Activated CD4-positive, alpha-beta T cell treated with anti-CD3 and anti-CD28 coated beads, Interleukin-10, Interleukin-2, amounts not matched to agents 100 ng/mL and 50 ng/mL, durations not matched to agents 16 hours and 8 hours (primary cell): ENCODE results near the gene USP38.
"Not testable (repeated sequence)": the region's sequence is repeated elsewhere in the genome, so short reads cannot be mapped to it uniquely, and the experiment has no call there.

ENCODE experiments used
- DNase-seq: peaks from one replicate; pipeline ENCODE4 v3.0.0-alpha.2; 2020

USP38 gene

DNA sequence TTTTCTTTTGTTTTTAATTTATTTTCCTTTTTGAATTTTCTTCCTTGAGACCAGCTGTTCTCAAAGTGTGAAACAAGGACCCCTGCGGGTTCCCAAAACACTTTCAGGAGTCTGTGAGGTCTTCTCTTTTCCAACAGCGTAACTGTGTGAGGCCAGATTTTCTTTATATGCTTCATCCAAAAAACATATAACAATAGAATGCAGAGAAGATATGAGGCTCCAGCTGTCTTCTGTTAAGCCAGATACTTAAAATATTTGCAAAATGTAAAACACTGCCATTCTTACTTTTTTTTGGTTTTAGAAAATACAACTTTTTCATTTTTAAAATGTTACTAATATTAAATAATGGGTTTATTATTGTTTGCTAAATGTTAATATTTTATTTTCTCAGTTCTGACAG lies 27.8 kb downstream of the USP38 start:
- DNase-seq, result no peak

DNA sequence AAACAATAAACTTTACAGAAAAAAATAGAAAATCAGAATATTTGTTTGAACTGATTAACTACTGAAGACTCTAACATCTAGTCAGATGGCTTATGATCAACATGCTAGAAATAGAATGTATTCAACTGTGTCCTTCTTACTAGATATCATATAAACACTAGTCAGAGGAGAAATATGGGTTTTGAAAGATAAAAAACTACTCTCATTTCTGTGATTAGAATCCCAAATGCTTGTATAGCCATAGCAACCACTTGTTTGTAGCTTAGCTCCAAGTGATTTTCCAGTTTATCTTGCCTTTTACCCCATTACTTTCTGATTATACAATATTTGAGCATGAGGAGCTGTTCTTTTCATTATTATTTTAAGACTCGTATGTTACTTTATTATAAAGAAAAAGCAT lies 31.2 kb downstream of the USP38 start:
- DNase-seq, result no peak

DNA sequence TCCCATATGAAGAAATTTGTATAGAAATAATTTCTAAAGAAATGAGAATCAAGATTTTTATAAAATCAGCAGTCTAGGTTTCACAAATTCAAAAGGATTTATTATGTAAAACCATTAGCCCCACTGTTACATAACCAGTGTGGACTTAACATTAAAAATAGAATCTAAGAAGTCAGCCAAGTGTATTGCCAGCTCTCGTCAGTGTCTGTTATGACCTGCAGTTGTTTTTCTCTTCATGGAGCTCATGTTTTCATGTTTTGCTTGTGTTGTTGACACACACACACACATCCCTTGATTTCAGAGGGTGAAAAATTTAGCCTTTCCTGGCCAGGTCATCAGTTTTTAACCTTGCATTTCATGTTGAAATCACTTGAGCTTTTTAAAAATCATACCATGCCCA lies 39.5 kb downstream of the USP38 start:
- DNase-seq, result no peak

DNA sequence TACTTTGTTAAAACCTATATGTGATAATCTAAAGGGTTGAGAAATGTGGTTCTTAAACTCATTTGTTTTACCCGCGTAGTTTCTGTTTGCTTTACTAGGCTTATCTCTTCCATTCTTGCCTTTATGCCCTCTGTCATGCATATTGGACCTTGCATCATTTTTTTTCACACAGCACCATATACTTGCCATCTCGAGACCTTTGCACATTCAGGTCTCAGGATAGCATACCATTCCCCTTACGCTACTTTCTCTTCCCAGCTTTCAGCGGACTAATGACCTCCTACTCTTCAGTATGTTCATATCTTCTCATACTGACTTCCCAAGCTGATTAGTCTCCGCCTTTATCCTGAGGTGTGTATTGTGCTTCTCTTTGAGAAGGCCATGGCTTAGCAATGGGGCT lies 40.5 kb downstream of the USP38 start:
- DNase-seq, result no peak

DNA sequence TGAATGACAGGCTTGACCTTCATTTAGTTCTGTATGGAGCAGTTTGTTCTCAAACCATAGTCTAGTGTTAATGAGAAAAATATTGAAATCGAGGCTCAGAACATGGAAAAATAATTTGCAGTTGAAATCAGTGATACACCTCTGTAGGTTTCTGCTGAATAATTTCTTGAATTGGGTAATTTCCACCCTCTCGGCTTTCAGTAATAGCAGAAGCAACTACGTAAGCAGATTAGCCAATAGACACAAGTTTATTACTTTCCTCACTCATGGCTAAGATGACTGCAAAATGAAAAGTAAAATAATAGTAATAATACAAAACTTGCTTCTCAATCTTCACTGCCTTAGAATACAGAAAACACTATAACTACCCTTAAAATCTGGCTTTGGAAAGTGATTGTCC lies 46.0 kb downstream of the USP38 start:
- peak; percentile 37 for DNase-seq

DNA sequence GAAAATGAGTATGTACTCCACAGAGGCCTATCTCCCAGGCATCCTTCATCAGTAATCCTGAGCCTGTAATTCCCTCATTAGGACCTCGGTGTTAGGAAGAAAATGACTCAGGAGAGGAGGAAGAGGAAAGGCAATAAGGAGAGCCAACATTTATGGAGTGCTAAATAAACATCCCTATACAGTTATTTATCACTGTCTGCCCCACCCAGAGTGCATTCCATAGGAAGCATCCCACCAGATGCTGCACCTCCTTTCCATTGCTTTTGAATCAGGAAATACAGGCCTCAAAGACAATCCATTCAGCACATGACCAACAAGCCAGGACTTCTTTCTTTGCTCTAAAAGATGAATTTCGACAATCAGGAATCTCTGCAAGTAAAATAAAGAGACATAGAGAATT lies 47.6 kb downstream of the USP38 start:
- no peak for DNase-seq

DNA sequence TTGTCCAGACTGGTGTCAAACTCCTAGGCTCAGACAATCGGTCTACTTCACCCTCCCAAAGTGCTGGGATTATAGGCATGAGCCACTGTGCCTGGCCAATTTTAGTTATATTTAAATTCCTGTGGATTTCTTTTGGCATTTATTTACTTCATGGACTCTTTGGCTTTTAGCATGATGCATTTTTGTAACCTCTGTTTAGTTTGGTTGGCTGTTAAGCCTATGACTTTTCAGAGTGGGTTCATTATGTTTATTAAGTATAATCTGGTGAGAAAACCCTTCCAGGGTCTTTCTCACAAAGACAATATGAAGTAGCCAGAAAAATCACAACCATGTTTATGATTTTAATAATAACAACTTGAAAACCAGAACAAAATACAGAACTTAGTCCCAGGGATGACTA lies 49.4 kb downstream of the USP38 start:
- DNase-seq, result no peak

DNA sequence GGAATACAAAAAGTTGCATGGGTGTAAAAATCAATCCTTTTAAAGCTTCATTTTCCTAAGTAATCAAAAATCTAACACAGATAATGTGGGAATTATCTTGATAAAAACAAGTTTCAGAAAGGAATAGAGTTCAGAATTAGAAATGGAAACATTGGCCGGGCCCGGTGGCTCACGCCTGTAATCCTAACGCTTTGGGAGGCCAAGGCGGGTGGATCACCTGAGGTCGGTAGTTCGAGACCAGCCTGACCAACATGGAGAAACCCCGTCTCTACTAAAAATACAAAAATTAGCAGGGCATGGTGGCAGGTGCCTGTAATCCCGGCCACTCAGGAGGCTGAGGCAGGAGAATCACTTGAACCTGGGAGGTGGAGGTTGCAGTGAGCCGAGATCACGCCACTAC lies 52.5 kb downstream of the USP38 start:
- DNase-seq, result not testable (repeated sequence)

DNA sequence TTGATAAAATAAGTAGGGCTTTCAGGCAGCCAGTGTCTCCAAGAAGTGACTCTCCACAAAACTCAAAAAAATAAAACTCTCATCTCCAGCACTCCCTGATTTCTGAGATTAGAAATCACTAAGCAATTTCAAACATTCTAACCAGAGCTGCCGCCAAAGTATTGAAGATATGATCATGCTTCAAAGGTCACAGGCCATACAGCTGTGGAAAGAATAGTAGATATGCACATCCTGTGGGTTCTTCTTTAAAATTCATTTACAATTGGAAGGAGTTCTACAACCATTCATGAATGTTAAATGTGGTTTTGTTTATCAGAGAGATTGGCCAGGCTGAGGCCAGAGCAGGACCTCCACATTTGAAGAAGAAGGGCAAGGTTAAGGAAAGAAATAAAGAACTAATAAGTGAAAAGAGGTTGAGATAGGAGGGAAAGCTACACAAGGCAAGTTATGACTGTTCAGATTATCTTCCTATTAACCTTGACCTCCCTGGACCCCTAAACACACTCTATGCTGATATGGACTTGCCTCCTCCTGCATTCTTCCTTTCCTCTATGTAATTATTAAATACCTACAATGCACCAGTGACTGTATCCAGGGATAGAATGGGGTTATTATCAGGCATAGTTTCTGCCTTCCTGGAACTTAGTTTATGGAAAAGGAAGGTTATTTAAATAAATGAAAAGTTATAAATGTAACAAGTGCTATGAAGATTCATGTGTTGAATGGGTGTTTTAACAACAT lies 56.4 kb downstream of the USP38 start:
- DNase-seq, result no peak

DNA sequence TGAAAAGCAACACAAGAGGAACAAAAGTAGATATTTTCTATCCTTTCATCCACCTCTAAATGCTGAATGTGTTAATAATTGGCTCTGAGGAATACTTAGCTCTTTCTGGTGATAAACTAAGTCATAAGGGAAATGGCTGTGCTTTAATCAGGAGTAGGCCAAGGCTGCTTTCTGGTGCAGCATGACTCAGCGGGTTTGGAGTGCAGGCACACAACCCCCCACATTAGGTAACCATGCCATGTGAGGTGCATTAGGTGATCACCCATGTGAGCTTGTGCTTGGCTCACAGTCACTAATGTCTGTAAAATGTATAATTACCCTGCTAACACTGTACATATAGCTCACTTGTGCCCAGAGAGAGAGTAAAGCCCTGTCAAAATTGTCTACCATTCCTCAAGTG lies 57.2 kb downstream of the USP38 start:
- no peak for DNase-seq

DNA sequence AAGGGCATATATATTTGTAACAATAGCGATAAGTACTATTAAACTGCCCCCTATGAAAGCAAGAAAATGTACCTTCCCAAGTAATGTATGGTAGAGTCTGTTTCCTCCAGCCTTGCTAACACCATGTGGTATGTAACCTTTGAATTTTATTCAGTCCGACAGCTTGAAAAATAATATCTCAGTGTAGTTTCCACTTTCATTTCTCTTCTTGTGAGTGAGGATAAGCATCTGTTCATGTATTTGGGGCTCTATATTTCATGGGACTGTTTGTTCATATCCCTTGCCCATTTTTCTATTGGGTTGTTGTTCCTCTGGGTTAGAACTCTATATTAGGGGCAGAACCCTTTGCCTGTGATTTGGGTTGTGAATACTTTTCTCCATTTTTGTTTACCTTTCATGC lies 58.3 kb downstream of the USP38 start:
- DNase-seq, result no peak

DNA sequence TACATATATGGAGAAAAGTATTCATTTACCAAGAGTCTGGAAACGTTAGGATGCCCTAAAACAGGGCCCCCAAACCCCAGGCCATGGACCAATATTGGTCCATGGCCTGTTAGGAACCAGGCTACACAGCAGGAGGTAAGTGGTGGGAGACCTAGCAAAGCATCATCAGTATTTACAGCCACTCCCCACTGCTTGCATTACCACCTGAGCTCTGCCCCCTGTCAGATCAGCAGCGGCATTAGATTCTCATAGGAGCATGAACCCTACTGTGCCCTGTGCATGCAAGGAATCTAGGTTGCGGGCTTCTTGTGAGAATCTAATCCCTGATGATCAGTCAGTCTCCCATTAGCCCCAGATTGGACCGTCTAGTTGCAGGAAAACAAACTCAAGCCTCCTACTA lies 62.3 kb downstream of the USP38 start:
- DNase-seq, result no peak

DNA sequence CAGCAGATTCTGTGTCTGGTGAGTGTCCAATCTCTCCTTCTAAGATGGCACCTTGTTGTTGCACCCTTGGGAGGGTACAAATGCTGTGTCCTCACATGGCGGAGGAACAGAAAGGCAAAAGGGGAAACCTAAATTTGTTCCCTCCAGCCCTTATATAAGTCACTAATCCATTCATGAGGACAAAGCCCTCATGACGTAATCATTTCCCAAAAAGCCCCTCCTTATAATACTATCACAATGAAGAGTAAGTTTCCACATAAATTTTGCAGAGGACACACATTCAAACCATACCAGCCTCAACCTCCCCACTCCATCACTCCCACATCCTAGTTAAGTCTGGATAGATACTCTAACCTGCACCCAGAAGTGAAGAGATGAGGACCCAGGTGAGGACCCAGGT lies 63.1 kb downstream of the USP38 start:
- no peak for DNase-seq

DNA sequence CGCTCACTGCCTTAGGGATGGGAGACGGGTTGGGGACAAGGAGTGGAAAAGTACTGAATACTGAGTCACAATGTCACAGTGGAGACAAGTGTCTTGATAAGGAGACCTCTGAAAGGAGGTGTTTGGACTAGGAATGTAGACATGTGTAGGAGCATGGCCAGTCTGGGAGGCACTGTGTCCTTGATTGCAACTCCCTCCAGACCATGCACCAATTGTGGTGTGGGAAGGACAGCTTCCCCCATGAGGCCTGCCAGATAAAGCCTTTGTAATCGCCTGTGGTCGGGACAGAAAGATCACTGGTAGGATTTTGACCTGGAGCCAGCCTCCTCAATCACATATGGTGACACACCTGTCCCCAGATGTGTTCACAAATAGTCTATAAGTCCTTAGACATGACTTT lies 64.1 kb downstream of the USP38 start:
- DNase-seq, result no peak

DNA sequence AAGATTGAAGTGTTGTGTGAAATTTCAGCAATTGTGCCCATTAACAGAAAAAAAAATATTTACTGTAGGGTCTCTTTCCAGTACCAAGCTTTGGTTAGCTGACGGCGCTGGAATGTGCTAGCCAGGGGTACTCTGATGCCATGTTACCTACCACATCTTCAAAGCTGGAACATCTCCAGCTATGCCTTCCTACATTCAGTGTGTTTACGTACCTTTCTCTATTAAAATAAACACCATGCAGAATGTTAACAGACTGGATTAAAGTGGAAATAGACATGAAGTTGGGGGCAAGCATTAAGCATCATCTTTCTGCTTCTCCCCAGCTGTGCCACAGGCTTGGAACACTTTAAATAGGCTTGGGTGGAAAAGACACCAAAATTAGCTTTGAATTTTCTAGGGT lies 65.9 kb downstream of the USP38 start:
- DNase-seq, result no peak

DNA sequence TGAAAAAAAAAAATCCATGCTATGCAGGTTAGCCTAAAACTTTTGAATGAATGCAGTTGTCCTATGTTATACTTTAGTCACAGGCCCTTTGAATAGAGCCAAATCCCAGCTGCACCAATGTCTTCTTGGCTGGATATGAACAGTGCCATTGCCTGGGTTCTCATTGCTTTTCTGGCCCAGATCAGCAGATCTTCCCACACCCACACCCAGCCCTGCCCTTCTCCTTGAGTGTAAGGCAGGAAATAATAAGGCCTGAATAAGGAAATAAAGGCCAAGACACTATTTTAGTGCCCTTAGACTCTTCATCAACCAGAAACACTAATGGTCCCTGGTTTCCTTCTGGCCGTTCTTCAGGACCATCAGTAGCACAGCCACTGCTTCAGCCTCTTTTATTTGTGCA lies 66.6 kb downstream of the USP38 start:
- no peak for DNase-seq

DNA sequence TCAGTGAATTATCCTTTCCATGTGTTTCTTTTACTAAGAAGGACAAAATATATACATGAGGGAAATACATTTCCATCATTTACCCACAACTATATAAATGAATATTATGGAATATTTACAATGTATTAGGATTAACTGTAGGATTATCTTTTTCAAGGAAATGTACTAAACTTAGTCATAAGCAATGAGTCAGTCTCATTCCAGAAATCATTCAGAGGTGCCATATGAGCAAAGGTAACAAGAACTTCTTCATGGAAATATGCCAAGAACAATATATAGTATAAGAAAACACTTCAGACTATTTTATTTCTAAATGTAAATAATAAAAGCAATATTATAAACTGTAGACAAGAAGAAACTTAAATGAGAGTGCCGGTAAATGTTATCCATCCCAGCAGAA lies 67.1 kb downstream of the USP38 start:
- no peak for DNase-seq

DNA sequence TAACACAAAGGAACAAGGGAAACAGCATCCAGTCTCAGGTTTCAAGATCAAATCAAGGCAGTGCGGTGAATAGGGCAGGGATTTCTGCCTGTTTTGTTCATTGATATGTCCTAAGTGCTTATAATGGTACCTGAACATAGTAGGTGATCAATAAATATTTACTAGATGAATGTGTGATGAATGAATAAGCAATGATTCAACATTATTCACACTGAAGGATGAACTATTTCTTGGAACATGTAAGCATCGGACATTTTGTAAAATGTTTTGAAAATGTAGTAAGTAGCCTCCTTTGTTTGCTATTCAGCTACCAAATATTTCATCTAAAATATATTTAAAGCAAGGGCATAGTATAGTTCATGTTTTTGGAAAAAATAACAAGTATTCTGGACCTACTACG lies 67.8 kb downstream of the USP38 start:
- DNase-seq, result no peak

DNA sequence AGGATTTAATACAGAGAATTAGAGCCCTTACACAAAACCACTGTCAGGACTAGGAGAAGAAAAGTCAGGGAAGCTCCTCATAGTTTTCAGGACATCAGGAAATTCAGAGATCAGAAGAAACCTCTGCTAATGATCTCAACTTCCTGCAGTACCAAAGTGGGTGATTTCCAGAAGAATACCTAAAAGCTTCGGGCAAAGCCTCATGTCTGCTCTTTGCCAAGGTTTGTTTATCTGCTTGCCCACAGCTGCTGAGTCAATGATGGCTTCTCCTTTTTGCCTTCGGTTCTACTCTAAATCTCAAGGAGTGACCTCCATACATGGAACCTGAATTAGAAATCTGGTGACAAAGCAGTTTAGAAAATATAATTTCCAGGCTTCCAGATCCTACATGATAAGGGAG lies 68.4 kb downstream of the USP38 start:
- DNase-seq, result no peak

DNA sequence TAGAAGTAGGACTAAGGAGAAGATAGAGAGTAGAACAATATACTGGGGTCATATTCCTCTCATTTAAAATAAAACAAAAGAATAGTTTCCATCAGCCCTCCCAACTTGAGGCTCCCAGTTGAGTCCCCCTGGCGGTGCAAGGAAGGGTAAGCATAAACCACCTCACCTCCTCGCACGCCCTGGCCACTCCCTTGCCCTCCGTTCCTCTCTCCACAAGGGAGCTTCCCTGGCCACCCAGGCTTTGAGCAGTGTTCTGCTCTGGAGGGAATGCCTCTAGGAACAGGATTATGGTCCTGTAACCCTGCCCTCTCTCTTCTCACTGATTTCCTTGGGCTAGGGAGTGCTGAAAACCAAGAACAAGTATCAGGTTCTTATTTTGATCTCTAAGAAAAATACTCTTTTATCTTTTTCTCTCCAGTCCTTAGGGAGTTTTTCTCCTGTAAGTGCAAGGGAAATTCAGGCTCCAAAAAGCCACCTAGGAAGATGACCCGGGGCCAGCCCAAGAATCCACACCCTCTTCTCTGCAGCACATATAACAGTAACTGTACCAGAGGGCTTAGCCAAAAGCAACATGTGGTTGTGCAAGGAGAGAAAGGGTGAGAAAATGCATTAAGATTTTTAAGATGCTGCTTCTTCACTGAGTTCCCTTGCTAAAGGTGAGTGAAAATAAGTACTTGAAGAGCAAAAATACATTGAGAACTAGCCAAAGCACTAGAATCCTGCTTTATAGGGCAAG lies 69.9 kb downstream of the USP38 start:
- DNase-seq, result no peak

DNA sequence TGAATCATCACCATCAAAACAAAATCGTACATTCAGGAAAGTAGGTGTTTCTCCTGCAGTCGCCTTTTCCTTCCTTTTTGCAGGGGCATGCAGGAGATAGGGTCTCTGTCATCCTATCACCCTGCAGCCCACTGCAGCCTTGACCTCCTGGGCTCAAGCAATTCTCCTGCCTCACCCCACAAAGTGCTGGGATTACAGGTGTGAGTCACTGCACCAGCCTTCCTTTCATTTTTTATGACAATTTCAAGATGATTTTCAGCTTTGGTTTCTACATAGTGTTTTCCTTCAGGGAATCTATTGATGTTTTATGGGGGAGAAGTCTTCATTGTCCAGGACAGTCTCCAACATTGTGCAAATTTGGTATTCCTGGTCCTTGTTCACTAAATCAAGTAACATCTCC lies 71.7 kb downstream of the USP38 start:
- DNase-seq, result no peak

DNA sequence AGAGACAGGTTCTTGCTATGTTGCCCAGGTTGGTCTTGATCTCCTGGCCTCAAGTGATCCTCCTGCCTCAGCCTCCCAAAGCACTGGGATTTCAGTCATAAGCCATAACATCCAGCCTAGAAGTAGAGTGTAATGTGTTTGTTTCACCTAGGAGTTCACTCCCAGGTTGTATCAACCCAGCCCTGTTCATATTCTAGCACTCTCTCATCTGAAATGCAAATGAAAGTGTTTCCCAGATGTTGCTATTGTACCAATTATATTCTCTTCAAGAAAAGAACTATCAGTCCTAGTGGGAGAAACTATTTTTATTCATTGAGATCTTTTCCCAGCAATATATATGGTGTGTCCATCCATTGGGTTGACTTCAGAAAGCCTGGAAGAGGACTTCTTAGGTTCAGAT lies 72.6 kb downstream of the USP38 start:
- no peak for DNase-seq

DNA sequence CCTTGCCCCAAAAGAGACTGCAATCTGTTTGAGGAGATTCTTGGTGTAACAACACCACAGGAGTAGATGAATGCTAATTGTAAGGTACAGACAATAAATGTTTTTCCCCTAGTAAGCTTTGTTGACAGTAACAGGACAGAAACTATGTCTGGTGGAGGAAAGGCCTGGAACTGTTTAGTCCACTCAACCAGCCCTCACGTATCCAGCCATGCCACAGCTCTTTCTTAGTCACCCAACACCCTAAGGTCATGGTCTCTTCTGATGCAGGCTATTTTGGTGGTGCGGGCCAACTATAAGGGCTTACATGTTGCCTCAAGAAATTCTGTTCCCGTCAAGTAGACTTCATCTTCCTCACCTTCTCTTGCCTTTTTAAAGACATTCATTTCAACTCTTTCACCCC lies 76.0 kb downstream of the USP38 start:
- DNase-seq, result no peak

DNA sequence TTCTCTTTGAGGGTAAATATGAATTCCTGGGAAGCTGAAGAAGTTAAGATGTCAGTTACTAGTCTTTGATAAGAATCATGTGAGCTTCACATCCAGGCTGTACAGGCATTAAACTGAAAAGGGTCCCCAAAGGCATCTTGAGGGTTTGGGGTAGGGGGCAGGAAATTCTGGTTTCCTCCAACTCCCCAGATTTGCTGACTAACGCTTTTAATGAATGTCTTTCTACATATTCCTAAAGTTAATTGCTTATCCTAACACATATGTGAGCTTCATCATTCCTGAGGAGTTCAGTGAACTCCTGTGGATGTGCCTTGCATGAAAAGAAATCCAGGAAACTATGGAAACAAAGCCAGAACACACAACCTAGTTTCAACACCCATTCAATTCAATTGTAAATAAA lies 78.1 kb downstream of the USP38 start:
- no peak for DNase-seq

DNA sequence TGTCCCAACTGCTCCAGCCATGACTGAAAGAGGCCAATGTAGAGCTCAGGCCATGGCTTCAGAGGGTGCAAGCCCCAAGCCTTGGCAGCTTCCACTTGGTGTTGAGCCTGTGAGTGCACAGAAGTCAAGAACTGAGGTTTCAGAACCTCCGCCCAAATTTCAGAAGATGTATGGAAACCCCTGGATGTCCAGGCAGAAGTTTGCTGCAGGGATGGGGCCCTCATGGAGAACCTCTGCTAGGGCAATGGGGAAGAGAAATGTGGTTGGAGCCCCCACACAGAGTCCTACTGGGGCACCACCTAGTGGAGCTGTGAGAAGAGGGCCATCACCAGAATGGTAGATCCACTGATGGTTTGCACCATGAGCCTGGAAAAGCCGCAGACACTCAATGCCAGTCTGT lies 83.0 kb downstream of the USP38 start:
- not testable (repeated sequence) for DNase-seq
